ENCODE results near the gene HTR6. TPM values are rescaled to one million over a fixed set of nuclear protein-coding genes. Genes with fewer than 3 reads are reported as not detected.
A peak's percentile ranks its signal among the peaks of the same experiment; 100 is the strongest.

Gene HTR6
- total RNA-seq, 1 experiment from 2014 or later, result not detected

DNA sequence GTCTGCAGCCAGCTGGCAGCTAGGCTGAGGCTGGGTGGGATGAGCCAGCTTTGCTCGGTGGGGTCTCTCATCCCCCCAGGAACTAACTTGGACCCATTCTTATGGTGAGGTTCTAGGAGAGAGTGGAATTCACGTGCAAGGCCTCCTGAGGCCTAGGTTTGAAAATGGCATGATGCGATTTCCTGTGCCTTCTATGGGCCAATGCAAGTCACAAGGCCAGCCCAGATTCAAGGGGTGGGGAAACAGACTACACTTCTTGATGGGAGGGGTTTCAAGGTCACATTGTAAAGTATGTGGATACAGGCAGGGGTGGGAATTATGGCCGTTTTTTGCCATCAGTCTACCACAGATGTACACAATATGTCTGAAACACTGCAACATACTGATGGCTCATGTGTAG, 48.3 kb downstream of the HTR6 start:
- Histone ChIP-seq H3F3A (ENCODE audit: low read length, unreplicated experiment) (no peaks in the 10 kb centered on the region), H3K9me3 (ENCODE audit: low read length) (no peaks in the 10 kb centered on the region), H3K27ac (ENCODE audit: low read length) (no peak overlapping the region), H4K20me1 (ENCODE audit: low read length) (no peaks in the 10 kb centered on the region), H3K4me3 (ENCODE audit: low read length) (no peak overlapping the region), H3K79me2 (ENCODE audit: low read length) (no peaks in the 10 kb centered on the region), H3K27me3 (ENCODE audit: low read length) (no peaks in the 10 kb centered on the region), H3K9ac (ENCODE audit: low read length) (no peak overlapping the region), H3K9me2 (replicated peaks; ENCODE audit: low read length) (no peaks in the 10 kb centered on the region), H3K4me2 (ENCODE audit: low read length) (no peak overlapping the region), H2AFZ (ENCODE audit: low read length) (no peak overlapping the region), H3K4me1 (ENCODE audit: insufficient read depth, low read length) (no peaks in the 10 kb centered on the region), H3K36me3 (ENCODE audit: low read depth, low read length) (no peaks in the 10 kb centered on the region)
- ATAC-seq (no peak), DNase-seq (no peak)
- ChIA-PET POLR2A (ENCODE audit: unreplicated experiment) (no interaction called here), CTCF (no interaction called here)
- BruUV-seq (replicated peaks), result no TSS peak
- intact Hi-C loops (cut with micrococcal nuclease), result no loop called here
- TF ChIP-seq, protein P1, sequence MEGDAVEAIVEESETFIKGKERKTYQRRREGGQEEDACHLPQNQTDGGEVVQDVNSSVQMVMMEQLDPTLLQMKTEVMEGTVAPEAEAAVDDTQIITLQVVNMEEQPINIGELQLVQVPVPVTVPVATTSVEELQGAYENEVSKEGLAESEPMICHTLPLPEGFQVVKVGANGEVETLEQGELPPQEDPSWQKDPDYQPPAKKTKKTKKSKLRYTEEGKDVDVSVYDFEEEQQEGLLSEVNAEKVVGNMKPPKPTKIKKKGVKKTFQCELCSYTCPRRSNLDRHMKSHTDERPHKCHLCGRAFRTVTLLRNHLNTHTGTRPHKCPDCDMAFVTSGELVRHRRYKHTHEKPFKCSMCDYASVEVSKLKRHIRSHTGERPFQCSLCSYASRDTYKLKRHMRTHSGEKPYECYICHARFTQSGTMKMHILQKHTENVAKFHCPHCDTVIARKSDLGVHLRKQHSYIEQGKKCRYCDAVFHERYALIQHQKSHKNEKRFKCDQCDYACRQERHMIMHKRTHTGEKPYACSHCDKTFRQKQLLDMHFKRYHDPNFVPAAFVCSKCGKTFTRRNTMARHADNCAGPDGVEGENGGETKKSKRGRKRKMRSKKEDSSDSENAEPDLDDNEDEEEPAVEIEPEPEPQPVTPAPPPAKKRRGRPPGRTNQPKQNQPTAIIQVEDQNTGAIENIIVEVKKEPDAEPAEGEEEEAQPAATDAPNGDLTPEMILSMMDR (conservative IDR thresholded peaks at IDR 0.05; ENCODE audit: low read depth, low read length), result no peak
- TF ChIP-seq EZH2phosphoT487 (IDR thresholded peaks at IDR 0.05; ENCODE audit: borderline replicate concordance, low read length) (no peak), EZH2 (IDR thresholded peaks at IDR 0.05; ENCODE audit: low read length, unreplicated experiment) (no peak)

GRCh38 chr1:19715334-19716203, 50.9 kb downstream of the HTR6 start:
- TF ChIP-seq EZH2phosphoT487 (IDR thresholded peaks at IDR 0.05; ENCODE audit: borderline replicate concordance, low read length), result no peak
- TF ChIP-seq, protein P1 (conservative IDR thresholded peaks at IDR 0.05; ENCODE audit: low read depth, low read length), result peak; percentile 90
- TF ChIP-seq EZH2 (IDR thresholded peaks at IDR 0.05; ENCODE audit: low read length, unreplicated experiment), result no peak
- H3K36me3 ChIP-seq (ENCODE audit: low read depth, low read length), result no peaks in the 10 kb centered on the region
- peak overlapping the region; percentile 4; the same call in 1 of the 2 replicates for H2AFZ ChIP-seq (ENCODE audit: low read length)
- H3K27ac ChIP-seq (ENCODE audit: low read length), result no peak overlapping the region
- CTCF ChIA-PET, result interaction anchor here (0.6 to 1.0 kb wide), 6 partner anchors 9 to 202 kb away, joined by 3 to 7 read pairs (median 5); no protein-coding TSS in a partner anchor
- no peaks in the 10 kb centered on the region for H3K27me3 ChIP-seq (ENCODE audit: low read length)
- H3K4me2 ChIP-seq (ENCODE audit: low read length), result peak overlapping the region; percentile 15; the same call in 1 of the 2 replicates
- no peaks in the 10 kb centered on the region for H3K9me3 ChIP-seq (ENCODE audit: low read length)
- H3K4me3 ChIP-seq (ENCODE audit: low read length), result no peak overlapping the region
- ATAC-seq (peak; percentile 99), DNase-seq (peak; percentile 97)
- H3K79me2 ChIP-seq (ENCODE audit: low read length), result no peaks in the 10 kb centered on the region
- H3F3A ChIP-seq (ENCODE audit: low read length, unreplicated experiment), result no peaks in the 10 kb centered on the region
- H4K20me1 ChIP-seq (ENCODE audit: low read length), result no peaks in the 10 kb centered on the region
- intact Hi-C loops (cut with micrococcal nuclease), result loop anchor here (1.0 to 5.0 kb wide), 3 partner anchors 37 to 157 kb away; no protein-coding TSS in a partner anchor
- no peaks in the 10 kb centered on the region for H3K4me1 ChIP-seq (ENCODE audit: insufficient read depth, low read length)
- H3K9me2 ChIP-seq (replicated peaks; ENCODE audit: low read length), result no peaks in the 10 kb centered on the region
- POLR2A ChIA-PET (ENCODE audit: unreplicated experiment), result no interaction called here
- no TSS peak for BruUV-seq (replicated peaks)
- no peak overlapping the region for H3K9ac ChIP-seq (ENCODE audit: low read length)

- Histone ChIP-seq H3K4me1 (ENCODE audit: insufficient read depth, low read length) (no peaks in the 10 kb centered on the region), H4K20me1 (ENCODE audit: low read length) (no peaks in the 10 kb centered on the region), H3K36me3 (ENCODE audit: low read depth, low read length) (no peaks in the 10 kb centered on the region), H3K9me2 (replicated peaks; ENCODE audit: low read length) (no peaks in the 10 kb centered on the region), H3K9me3 (ENCODE audit: low read length) (no peaks in the 10 kb centered on the region), H3K27me3 (ENCODE audit: low read length) (no peaks in the 10 kb centered on the region), H3K4me3 (ENCODE audit: low read length) (no peak overlapping the region), H3K9ac (ENCODE audit: low read length) (no peak overlapping the region), H2AFZ (ENCODE audit: low read length) (no peak overlapping the region), H3K79me2 (ENCODE audit: low read length) (no peaks in the 10 kb centered on the region), H3K27ac (ENCODE audit: low read length) (no peak overlapping the region), H3F3A (ENCODE audit: low read length, unreplicated experiment) (no peaks in the 10 kb centered on the region), H3K4me2 (ENCODE audit: low read length) (no peak overlapping the region)
- POLR2A ChIA-PET (ENCODE audit: unreplicated experiment), result no interaction called here
- DNase-seq (no peak), ATAC-seq (no peak)
- intact Hi-C loops (cut with micrococcal nuclease), result loop anchor here (5.0 kb wide), 1 partner anchor 35 kb away; no protein-coding TSS in a partner anchor
- no TSS peak for BruUV-seq (replicated peaks)
- CTCF ChIA-PET, result no interaction called here
- TF ChIP-seq EZH2phosphoT487 (IDR thresholded peaks at IDR 0.05; ENCODE audit: borderline replicate concordance, low read length), result no peak
- TF ChIP-seq, protein P1 (conservative IDR thresholded peaks at IDR 0.05; ENCODE audit: low read depth, low read length), result no peak
- no peak for TF ChIP-seq EZH2 (IDR thresholded peaks at IDR 0.05; ENCODE audit: low read length, unreplicated experiment)
Observed at GRCh38 chr1:19717467-19717866, 52.8 kb downstream of the HTR6 start.
